Fibroblast of lung (primary cell): ENCODE results near the gene GSDMA. TPM values are rescaled to one million over a fixed set of nuclear protein-coding genes. Genes with fewer than 3 reads are reported as not detected.

ENCODE experiments used
- DNase-seq, 2 donors: peaks; one replicate each; pipeline versions ENCODE4 v3.0.0 to v3.0.0-alpha.2; 2010; ENCODE audit warnings: low read depth in 2 of 2
- H2AFZ ChIP-seq: 2 replicates; pipeline ENCODE4 v1.5.1; 2012; ENCODE audit warnings: low read length, control low read depth, inconsistent platforms
- H3K27ac ChIP-seq: 2 replicates; pipeline ENCODE4 v1.5.1; 2011; ENCODE audit warnings: low read length, control low read depth; ENCODE audit not compliant: insufficient read depth
- H3K27me3 ChIP-seq: 2 replicates; pipeline ENCODE4 v1.5.1; 2011; ENCODE audit warnings: mild to moderate bottlenecking, low read length; ENCODE audit not compliant: control insufficient read depth, insufficient read depth
- H3K36me3 ChIP-seq: 2 replicates; pipeline ENCODE4 v1.5.1; 2011; ENCODE audit warnings: low read length; ENCODE audit not compliant: control insufficient read depth, insufficient read depth
- H3K4me1 ChIP-seq: 2 replicates; pipeline ENCODE4 v1.5.1; 2011; ENCODE audit warnings: low read length; ENCODE audit not compliant: control insufficient read depth, insufficient read depth; ENCODE audit errors: extremely low read depth
- H3K4me2 ChIP-seq: 2 replicates; pipeline ENCODE4 v1.5.1; 2011; ENCODE audit warnings: low read length, control low read depth; ENCODE audit not compliant: insufficient read depth; ENCODE audit errors: extremely low read depth
- H3K4me3 ChIP-seq, 4 experiments: fragments of 200-600 bp in 1 of 4; sonication (generic) in 1 of 4; replicated peaks in 1 of 4; 2 replicates each; pipeline ENCODE4 v1.5.1; 2011 to 2016; ENCODE audit warnings: low read length in 4 of 4, low read depth in 3 of 4, mild to moderate bottlenecking in 3 of 4, control low read depth in 2 of 4, inconsistent platforms in 1 of 4, mixed read lengths in 1 of 4; ENCODE audit not compliant: insufficient read depth in 1 of 4; ENCODE audit errors: control extremely low read depth in 1 of 4
- H3K79me2 ChIP-seq: 2 replicates; pipeline ENCODE4 v1.5.1; 2012; ENCODE audit warnings: mild to moderate bottlenecking, low read length, inconsistent platforms; ENCODE audit not compliant: control insufficient read depth, insufficient read depth
- H3K9ac ChIP-seq: 2 replicates; pipeline ENCODE4 v1.5.1; 2011; ENCODE audit warnings: mild to moderate bottlenecking, low read length, control low read depth; ENCODE audit not compliant: insufficient read depth
- H3K9me3 ChIP-seq: 2 replicates; pipeline ENCODE4 v1.5.1; 2012; ENCODE audit warnings: low read depth, low read length; ENCODE audit not compliant: control insufficient read depth, insufficient read depth
- H4K20me1 ChIP-seq: 2 replicates; pipeline ENCODE4 v1.5.1; 2011; ENCODE audit warnings: low read length; ENCODE audit not compliant: control insufficient read depth, insufficient read depth; ENCODE audit errors: extremely low read depth
- EZH2 ChIP-seq: IDR thresholded peaks from 2 replicates; pipeline ENCODE4 v1.5.1; 2012; ENCODE audit warnings: low read length, control low read depth, mild to moderate bottlenecking; ENCODE audit errors: missing control alignments
- polyA plus RNA-seq, 2 donors: library from polyadenylated mRNA; depleted of rRNA in 1 of 2; stranded (reverse) in 1 of 2; unstranded in 1 of 2; fragments of >200 nt; gene quantifications; 2 replicates each; pipeline ENCODE4 v1.2.1, GENCODE V29; 2011 to 2012; ENCODE audit warnings: missing spikeins in 1 of 2
- total RNA-seq: library from RNA; depleted of rRNA; stranded (reverse); fragments of >200 nt; gene quantifications from 2 replicates; pipeline ENCODE4 v1.2.1, GENCODE V29; 2014
- TF ChIP-seq, protein P1 (sequence below), 2 donors: IDR thresholded peaks in 1 of 2; conservative IDR thresholded peaks in 1 of 2; 1 replicate in 1 of 2; 2 replicates in 1 of 2; pipeline ENCODE4 v1.5.1; 2011 to 2012; ENCODE audit warnings: low read length in 2 of 2, control low read depth in 1 of 2, inconsistent platforms in 1 of 2, low read depth in 1 of 2, mild to moderate bottlenecking in 1 of 2

The GSDMA gene
- total and polyA plus RNA-seq, 2 donors (not counting 1 experiment from before 2014, with no cell fraction given) = not detected

DNA sequence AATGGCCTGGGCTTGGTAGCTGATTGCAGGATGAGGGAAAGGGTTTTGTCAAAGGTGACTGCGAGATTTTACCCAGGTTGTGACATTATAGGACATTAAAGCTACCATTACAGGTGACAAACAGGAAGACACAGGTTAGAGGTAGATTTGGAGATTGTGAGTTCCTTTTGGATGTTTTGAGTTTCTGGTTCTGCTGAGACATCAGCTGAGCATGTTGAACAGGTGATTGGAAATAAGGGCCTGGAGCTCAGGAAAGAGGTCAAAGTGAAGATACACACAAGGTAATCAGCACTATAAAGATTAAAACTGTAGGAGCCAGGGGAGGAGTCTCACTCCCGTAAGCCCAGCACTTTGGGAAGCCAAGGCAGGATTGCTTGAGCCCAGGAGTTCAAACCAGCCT, 6.0 kb downstream of the GSDMA start:
- no peak for TF ChIP-seq EZH2
- TF ChIP-seq, protein P1, sequence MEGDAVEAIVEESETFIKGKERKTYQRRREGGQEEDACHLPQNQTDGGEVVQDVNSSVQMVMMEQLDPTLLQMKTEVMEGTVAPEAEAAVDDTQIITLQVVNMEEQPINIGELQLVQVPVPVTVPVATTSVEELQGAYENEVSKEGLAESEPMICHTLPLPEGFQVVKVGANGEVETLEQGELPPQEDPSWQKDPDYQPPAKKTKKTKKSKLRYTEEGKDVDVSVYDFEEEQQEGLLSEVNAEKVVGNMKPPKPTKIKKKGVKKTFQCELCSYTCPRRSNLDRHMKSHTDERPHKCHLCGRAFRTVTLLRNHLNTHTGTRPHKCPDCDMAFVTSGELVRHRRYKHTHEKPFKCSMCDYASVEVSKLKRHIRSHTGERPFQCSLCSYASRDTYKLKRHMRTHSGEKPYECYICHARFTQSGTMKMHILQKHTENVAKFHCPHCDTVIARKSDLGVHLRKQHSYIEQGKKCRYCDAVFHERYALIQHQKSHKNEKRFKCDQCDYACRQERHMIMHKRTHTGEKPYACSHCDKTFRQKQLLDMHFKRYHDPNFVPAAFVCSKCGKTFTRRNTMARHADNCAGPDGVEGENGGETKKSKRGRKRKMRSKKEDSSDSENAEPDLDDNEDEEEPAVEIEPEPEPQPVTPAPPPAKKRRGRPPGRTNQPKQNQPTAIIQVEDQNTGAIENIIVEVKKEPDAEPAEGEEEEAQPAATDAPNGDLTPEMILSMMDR (conservative IDR thresholded peaks at IDR 0.05 in 1 of 2, IDR thresholded peaks at IDR 0.05 in 1 of 2; ENCODE audit: low read depth in 1 of 2, low read length in 2 of 2) = no peak
- Histone ChIP-seq H3K9ac (no peak overlapping the region), H3K4me3 (no peak overlapping the region), H3K9me3 (no peaks in the 10 kb centered on the region), H3K36me3 (no peaks in the 10 kb centered on the region), H3K4me1 (no peaks in the 10 kb centered on the region), H3K27me3 (peaks cover 31% of the 10 kb centered on the region), H4K20me1 (no peaks in the 10 kb centered on the region), H2AFZ (no peak overlapping the region), H3K27ac (no peak overlapping the region), H3K79me2 (no peaks in the 10 kb centered on the region), H3K4me2 (no peak overlapping the region)
- no peak for DNase-seq

DNA sequence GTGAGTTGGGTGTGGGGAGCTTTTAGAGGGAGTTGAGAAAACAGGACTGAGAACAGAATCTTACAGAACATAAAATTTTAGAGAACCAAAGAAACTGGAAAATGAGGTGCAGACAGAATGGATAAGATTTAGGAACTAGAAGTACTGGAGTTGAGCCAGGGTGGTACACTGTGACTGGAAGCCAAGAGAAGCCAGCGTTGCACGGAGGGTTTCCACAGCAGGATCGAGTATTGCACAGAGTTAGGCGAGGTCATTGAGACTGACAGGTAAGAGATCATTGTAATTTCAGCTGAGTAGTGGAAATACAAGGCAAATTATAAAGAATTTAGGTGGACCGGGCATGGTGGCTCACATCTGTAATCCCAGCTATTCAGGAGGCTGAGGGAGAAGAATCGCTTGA, 6.6 kb downstream of the GSDMA start:
- Histone ChIP-seq H3K9me3 (no peaks in the 10 kb centered on the region), H3K4me1 (no peaks in the 10 kb centered on the region), H3K4me3 (no peak overlapping the region), H4K20me1 (no peaks in the 10 kb centered on the region), H3K27me3 (peaks cover 31% of the 10 kb centered on the region), H3K36me3 (no peaks in the 10 kb centered on the region), H3K4me2 (no peak overlapping the region), H2AFZ (no peak overlapping the region), H3K27ac (no peak overlapping the region), H3K9ac (no peak overlapping the region), H3K79me2 (no peaks in the 10 kb centered on the region)
- TF ChIP-seq EZH2 = no peak
- TF ChIP-seq, protein P1 (conservative IDR thresholded peaks at IDR 0.05 in 1 of 2, IDR thresholded peaks at IDR 0.05 in 1 of 2; ENCODE audit: low read depth in 1 of 2, low read length in 2 of 2) = no peak
- no peak for DNase-seq

DNA sequence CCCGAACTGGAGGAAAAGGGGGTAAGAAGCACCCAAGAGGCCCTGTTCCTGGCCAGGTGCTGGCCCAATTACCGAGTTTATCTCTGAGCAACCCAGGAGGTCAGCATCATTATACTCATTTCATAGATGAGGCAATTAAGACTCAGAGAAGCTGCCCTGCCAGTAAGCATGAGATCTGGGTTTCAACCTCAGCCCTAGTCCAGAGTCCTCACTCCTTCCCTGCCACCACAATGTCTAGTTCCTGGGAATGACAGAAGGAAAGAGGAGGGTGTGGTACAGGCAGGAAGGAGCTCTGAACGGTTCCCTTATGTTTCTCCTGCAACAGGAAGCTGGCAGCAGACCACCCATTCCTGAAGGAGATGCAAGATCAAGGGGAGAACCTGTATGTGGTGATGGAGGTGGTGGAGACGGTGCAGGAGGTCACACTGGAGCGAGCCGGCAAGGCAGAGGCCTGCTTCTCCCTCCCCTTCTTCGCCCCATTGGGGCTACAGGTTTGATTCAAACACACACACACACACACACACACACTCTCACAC, 7.4 kb downstream of the GSDMA start:
- Histone ChIP-seq H3K27me3 (peaks cover 31% of the 10 kb centered on the region), H3K4me1 (no peaks in the 10 kb centered on the region)
- TF ChIP-seq, protein P1 (conservative IDR thresholded peaks at IDR 0.05 in 1 of 2, IDR thresholded peaks at IDR 0.05 in 1 of 2; ENCODE audit: low read depth in 1 of 2, low read length in 2 of 2) = no peak
- TF ChIP-seq EZH2 = no peak

More for the DNA sequence above, 7.4 kb downstream of the GSDMA start:
- H2AFZ ChIP-seq = no peak overlapping the region
- no peak overlapping the region for H3K4me2 ChIP-seq
- no peaks in the 10 kb centered on the region for H3K9me3 ChIP-seq
- H3K79me2 ChIP-seq = no peaks in the 10 kb centered on the region
- no peak for DNase-seq
- H3K4me3 ChIP-seq = no peak overlapping the region
- no peaks in the 10 kb centered on the region for H3K36me3 ChIP-seq
- no peak overlapping the region for H3K27ac ChIP-seq
- H4K20me1 ChIP-seq = no peaks in the 10 kb centered on the region
- no peak overlapping the region for H3K9ac ChIP-seq
